PC-3 (cell line): ENCODE results near the gene SALL2.

Source experiments
- EZH2 ChIP-seq: fragments of 300-600 bp; sonication (generic); IDR thresholded peaks from one replicate; pipeline ENCODE4 v1.6.1; 2017; ENCODE audit warnings: antibody characterized with exemption, mild to moderate bottlenecking, low read length; ENCODE audit not compliant: unreplicated experiment
- TF ChIP-seq, protein P1 (sequence below): fragments of 300-600 bp; sonication (generic); conservative IDR thresholded peaks from 2 replicates; pipeline ENCODE4 v1.5.1; 2017; ENCODE audit warnings: antibody characterized with exemption, low read depth, mild to moderate bottlenecking, low read length

DNA sequence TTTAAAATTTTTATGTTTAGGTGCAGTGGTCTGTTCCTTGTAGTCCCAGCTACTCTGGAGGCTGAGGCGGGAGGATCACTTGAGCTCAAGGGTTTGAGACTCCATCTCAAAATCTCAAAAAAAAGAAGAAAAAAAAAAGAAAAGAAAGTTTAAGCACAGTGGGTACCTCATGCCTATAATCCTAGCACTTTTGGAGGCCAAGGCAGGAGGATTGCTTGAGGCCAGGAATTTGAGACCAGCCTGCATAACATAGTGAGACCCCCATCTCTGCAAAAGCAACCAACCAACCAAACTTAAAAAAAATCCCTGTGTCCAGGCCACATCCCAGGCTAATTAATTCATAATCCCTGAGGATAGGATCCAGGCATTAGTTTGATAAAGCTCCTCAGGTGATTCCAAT, 3.4 kb upstream of the SALL2 start:
- TF ChIP-seq, protein P1, sequence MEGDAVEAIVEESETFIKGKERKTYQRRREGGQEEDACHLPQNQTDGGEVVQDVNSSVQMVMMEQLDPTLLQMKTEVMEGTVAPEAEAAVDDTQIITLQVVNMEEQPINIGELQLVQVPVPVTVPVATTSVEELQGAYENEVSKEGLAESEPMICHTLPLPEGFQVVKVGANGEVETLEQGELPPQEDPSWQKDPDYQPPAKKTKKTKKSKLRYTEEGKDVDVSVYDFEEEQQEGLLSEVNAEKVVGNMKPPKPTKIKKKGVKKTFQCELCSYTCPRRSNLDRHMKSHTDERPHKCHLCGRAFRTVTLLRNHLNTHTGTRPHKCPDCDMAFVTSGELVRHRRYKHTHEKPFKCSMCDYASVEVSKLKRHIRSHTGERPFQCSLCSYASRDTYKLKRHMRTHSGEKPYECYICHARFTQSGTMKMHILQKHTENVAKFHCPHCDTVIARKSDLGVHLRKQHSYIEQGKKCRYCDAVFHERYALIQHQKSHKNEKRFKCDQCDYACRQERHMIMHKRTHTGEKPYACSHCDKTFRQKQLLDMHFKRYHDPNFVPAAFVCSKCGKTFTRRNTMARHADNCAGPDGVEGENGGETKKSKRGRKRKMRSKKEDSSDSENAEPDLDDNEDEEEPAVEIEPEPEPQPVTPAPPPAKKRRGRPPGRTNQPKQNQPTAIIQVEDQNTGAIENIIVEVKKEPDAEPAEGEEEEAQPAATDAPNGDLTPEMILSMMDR = no peak
- no peak for TF ChIP-seq EZH2
